ENCODE data around the gene RBM18. TPM values are rescaled to one million over a fixed set of nuclear protein-coding genes. Genes with fewer than 3 reads are reported as not detected.

Gene RBM18
- total and polyA plus RNA-seq, 12 donors = 6.0 to 47.6 (median 42.1) TPM

DNA sequence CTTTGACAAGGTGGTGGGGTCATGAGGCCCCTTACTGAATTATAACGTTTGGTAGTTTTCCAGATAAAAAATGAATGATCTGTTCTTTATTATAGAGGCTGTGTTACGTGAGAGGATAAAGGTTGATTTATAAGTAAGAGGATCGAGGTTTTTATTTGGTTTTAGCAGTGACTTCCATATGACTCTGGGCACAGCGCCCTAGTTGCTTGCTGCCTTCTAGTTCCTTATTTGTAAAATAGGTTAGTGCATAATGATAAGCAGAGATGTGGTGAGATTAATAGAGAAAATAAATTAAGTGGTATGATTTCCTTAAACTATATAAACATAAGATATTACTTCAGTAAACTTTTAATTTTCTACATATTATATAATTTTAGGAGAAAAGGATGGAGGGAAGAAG lies 29.9 kb upstream of the RBM18 start:
- WGBS, 2 donors = 82 to 87% methylated on average over 4 of the region's 4 CpGs
- H3K27ac ChIP-seq = no peak overlapping the region
- intact Hi-C loops (cut with DNase I) = no loop called here
- no peak for ATAC-seq
- no peaks in the 10 kb centered on the region for H3K27me3 ChIP-seq
- TF ChIP-seq, protein P1, sequence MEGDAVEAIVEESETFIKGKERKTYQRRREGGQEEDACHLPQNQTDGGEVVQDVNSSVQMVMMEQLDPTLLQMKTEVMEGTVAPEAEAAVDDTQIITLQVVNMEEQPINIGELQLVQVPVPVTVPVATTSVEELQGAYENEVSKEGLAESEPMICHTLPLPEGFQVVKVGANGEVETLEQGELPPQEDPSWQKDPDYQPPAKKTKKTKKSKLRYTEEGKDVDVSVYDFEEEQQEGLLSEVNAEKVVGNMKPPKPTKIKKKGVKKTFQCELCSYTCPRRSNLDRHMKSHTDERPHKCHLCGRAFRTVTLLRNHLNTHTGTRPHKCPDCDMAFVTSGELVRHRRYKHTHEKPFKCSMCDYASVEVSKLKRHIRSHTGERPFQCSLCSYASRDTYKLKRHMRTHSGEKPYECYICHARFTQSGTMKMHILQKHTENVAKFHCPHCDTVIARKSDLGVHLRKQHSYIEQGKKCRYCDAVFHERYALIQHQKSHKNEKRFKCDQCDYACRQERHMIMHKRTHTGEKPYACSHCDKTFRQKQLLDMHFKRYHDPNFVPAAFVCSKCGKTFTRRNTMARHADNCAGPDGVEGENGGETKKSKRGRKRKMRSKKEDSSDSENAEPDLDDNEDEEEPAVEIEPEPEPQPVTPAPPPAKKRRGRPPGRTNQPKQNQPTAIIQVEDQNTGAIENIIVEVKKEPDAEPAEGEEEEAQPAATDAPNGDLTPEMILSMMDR (IDR thresholded peaks at IDR 0.05) = no peak
- no peaks in the 10 kb centered on the region for H3K9me3 ChIP-seq
- H3K36me3 ChIP-seq = peaks cover 0 to 99% (median 20%) of the 10 kb centered on the region in 9 donors
- no peak overlapping the region for H3K4me3 ChIP-seq
- peaks cover 0 to 9% (median 3%) of the 10 kb centered on the region in 9 donors for H3K4me1 ChIP-seq
- DNase-seq = no peak

DNA sequence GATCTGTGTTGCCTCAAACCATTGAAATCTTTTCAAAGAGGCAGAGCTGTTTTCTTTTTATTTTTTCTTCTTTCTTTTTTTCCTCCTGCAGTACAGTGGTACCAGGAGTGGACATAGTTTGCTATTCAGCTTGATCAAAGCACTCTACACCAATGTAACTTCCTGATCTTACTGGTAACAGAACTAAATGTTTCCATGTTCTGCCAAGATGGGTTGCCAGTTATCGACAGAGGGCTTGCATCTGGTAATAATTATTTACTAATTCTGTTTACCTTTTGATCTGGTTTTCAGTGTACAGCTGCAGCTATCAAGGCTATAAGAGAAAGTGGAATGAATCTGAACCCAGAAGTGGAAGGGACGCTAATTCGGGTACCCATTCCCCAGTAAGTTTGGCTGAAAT lies 26.8 kb upstream of the RBM18 start:
- Histone ChIP-seq H3K36me3 (peaks cover 0 to 100% (median 34%) of the 10 kb centered on the region in 9 donors), H3K9me3 (no peaks in the 10 kb centered on the region), H3K27ac (no peak overlapping the region), H3K27me3 (no peaks in the 10 kb centered on the region), H3K4me3 (no peak overlapping the region), H3K4me1 (peaks cover 0 to 14% (median 3%) of the 10 kb centered on the region in 9 donors)
- ATAC-seq (no peak), DNase-seq (no peak)
- 94 to 97% methylated on average over 3 of the region's 3 CpGs for WGBS, 2 donors
- intact Hi-C loops (cut with DNase I) = no loop called here
- TF ChIP-seq, protein P1 (IDR thresholded peaks at IDR 0.05) = no peak

DNA sequence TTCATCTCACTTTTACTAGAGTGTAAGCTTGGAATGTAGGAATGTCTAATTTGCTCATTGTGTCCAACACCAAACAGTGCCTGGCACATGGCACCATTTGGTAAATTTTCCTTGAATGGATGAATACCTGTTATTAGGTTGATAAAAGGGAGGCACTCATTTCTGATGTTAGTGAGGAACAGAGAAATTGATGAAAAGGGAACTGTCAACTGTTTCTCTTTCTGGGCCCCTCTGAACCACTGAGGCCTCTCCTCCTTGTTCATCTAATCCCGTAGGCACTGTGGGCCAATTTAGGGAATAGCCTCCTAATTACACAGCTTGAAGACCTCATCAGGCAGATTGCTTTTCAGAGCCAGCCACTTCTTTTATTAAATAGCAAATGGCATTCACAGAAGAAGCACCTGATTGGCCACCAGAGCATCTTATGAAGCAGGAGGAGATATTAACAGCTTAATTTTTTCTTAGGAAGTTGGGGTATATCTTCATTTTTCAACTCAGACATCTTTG lies 22.6 kb upstream of the RBM18 start:
- intact Hi-C loops (cut with DNase I) = no loop called here
- TF ChIP-seq, protein P1 (IDR thresholded peaks at IDR 0.05) = no peak
- WGBS, 2 donors = 76 to 92% methylated on average over 1 of the region's 1 CpG

DNA sequence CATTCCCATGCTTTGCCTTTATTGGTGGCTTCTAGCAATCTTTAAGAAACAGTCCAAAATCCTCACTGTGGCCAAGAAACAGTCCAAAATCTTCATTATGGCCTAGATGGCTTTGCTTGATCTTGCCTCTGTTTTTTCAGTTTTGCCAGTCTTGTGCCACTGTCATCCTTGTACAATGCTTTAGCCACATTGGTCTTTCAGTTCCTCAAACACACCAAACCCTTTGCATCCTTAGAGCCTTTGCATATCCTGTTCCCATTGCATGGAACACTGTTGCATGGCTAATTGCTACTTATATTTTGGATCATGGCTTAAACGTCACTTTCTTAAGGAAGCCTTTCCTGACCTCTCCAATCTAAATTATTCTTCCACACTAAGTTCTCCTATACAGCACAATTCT lies 22.1 kb upstream of the RBM18 start:
- TF ChIP-seq, protein P1 (IDR thresholded peaks at IDR 0.05) = no peak
- Histone ChIP-seq H3K4me1 (peaks cover 0 to 28% (median 16%) of the 10 kb centered on the region in 9 donors), H3K27me3 (no peaks in the 10 kb centered on the region), H3K27ac (no peak overlapping the region), H3K36me3 (peaks cover 0 to 100% (median 36%) of the 10 kb centered on the region in 9 donors), H3K4me3 (no peak overlapping the region), H3K9me3 (no peaks in the 10 kb centered on the region)
- DNase-seq = no peak
- 83 to 88% methylated on average over 1 of the region's 1 CpG for WGBS, 2 donors
- no peak for ATAC-seq
- intact Hi-C loops (cut with DNase I) = no loop called here

More for the DNA sequence above, 22.6 kb upstream of the RBM18 start:
- H3K9me3 ChIP-seq = no peaks in the 10 kb centered on the region
- ATAC-seq = no peak
- H3K36me3 ChIP-seq = peaks cover 0 to 100% (median 41%) of the 10 kb centered on the region in 9 donors
- H3K4me1 ChIP-seq = peaks cover 0 to 22% (median 11%) of the 10 kb centered on the region in 9 donors
- H3K27me3 ChIP-seq = no peaks in the 10 kb centered on the region
- no peak for DNase-seq
- no peak overlapping the region for H3K4me3 ChIP-seq
- H3K27ac ChIP-seq = no peak overlapping the region

Measured in heart right ventricle (tissue), 16 donors.